Fibroblast of lung (primary cell): ENCODE measurements around the gene LCLAT1. TPM values are rescaled to one million over a fixed set of nuclear protein-coding genes. Genes with fewer than 3 reads are reported as not detected.
A peak's percentile ranks its signal among the peaks of the same experiment; 100 is the strongest.

Experiments used
- DNase-seq, 2 donors: peaks; one replicate each; pipeline versions ENCODE4 v3.0.0 to v3.0.0-alpha.2; 2010; ENCODE audit warnings: low read depth in 2 of 2
- H2AFZ ChIP-seq: 2 replicates; pipeline ENCODE4 v1.5.1; 2012; ENCODE audit warnings: low read length, control low read depth, inconsistent platforms
- H3K27ac ChIP-seq: 2 replicates; pipeline ENCODE4 v1.5.1; 2011; ENCODE audit warnings: low read length, control low read depth; ENCODE audit not compliant: insufficient read depth
- H3K27me3 ChIP-seq: 2 replicates; pipeline ENCODE4 v1.5.1; 2011; ENCODE audit warnings: mild to moderate bottlenecking, low read length; ENCODE audit not compliant: control insufficient read depth, insufficient read depth
- H3K36me3 ChIP-seq: 2 replicates; pipeline ENCODE4 v1.5.1; 2011; ENCODE audit warnings: low read length; ENCODE audit not compliant: control insufficient read depth, insufficient read depth
- H3K4me1 ChIP-seq: 2 replicates; pipeline ENCODE4 v1.5.1; 2011; ENCODE audit warnings: low read length; ENCODE audit not compliant: control insufficient read depth, insufficient read depth; ENCODE audit errors: extremely low read depth
- H3K4me2 ChIP-seq: 2 replicates; pipeline ENCODE4 v1.5.1; 2011; ENCODE audit warnings: low read length, control low read depth; ENCODE audit not compliant: insufficient read depth; ENCODE audit errors: extremely low read depth
- H3K4me3 ChIP-seq, 4 experiments: fragments of 200-600 bp in 1 of 4; sonication (generic) in 1 of 4; replicated peaks in 1 of 4; 2 replicates each; pipeline ENCODE4 v1.5.1; 2011 to 2016; ENCODE audit warnings: low read length in 4 of 4, low read depth in 3 of 4, mild to moderate bottlenecking in 3 of 4, control low read depth in 2 of 4, inconsistent platforms in 1 of 4, mixed read lengths in 1 of 4; ENCODE audit not compliant: insufficient read depth in 1 of 4; ENCODE audit errors: control extremely low read depth in 1 of 4
- H3K79me2 ChIP-seq: 2 replicates; pipeline ENCODE4 v1.5.1; 2012; ENCODE audit warnings: mild to moderate bottlenecking, low read length, inconsistent platforms; ENCODE audit not compliant: control insufficient read depth, insufficient read depth
- H3K9ac ChIP-seq: 2 replicates; pipeline ENCODE4 v1.5.1; 2011; ENCODE audit warnings: mild to moderate bottlenecking, low read length, control low read depth; ENCODE audit not compliant: insufficient read depth
- H3K9me3 ChIP-seq: 2 replicates; pipeline ENCODE4 v1.5.1; 2012; ENCODE audit warnings: low read depth, low read length; ENCODE audit not compliant: control insufficient read depth, insufficient read depth
- H4K20me1 ChIP-seq: 2 replicates; pipeline ENCODE4 v1.5.1; 2011; ENCODE audit warnings: low read length; ENCODE audit not compliant: control insufficient read depth, insufficient read depth; ENCODE audit errors: extremely low read depth
- CTCF ChIP-seq, 2 donors: IDR thresholded peaks in 1 of 2; conservative IDR thresholded peaks in 1 of 2; 1 replicate in 1 of 2; 2 replicates in 1 of 2; pipeline ENCODE4 v1.5.1; 2011 to 2012; ENCODE audit warnings: low read length in 2 of 2, control low read depth in 1 of 2, inconsistent platforms in 1 of 2, low read depth in 1 of 2, mild to moderate bottlenecking in 1 of 2
- EZH2 ChIP-seq: IDR thresholded peaks from 2 replicates; pipeline ENCODE4 v1.5.1; 2012; ENCODE audit warnings: low read length, control low read depth, mild to moderate bottlenecking; ENCODE audit errors: missing control alignments
- polyA plus RNA-seq, 2 donors: library from polyadenylated mRNA; depleted of rRNA in 1 of 2; stranded (reverse) in 1 of 2; unstranded in 1 of 2; fragments of >200 nt; gene quantifications; 2 replicates each; pipeline ENCODE4 v1.2.1, GENCODE V29; 2011 to 2012; ENCODE audit warnings: missing spikeins in 1 of 2
- total RNA-seq: library from RNA; depleted of rRNA; stranded (reverse); fragments of >200 nt; gene quantifications from 2 replicates; pipeline ENCODE4 v1.2.1, GENCODE V29; 2014

LCLAT1 gene
- total and polyA plus RNA-seq, 2 donors (not counting 1 experiment from before 2014, with no cell fraction given), result 43.3 to 45.9 TPM

GRCh38 chr2:30404319-30405259 is 42.5 kb upstream of the LCLAT1 start:
- TF ChIP-seq EZH2 (no peak), CTCF (conservative IDR thresholded peaks at IDR 0.05 in 1 of 2, IDR thresholded peaks at IDR 0.05 in 1 of 2; ENCODE audit: low read depth in 1 of 2, low read length in 2 of 2) (no peak)
- no peak overlapping the region for H3K4me3 ChIP-seq
- no peaks in the 10 kb centered on the region for H3K36me3 ChIP-seq
- no peak overlapping the region for H3K27ac ChIP-seq
- H3K79me2 ChIP-seq, result no peaks in the 10 kb centered on the region
- no peak overlapping the region for H3K4me2 ChIP-seq
- no peaks in the 10 kb centered on the region for H3K9me3 ChIP-seq
- peak; percentile 40 to 73 for DNase-seq
- peaks cover 21% of the 10 kb centered on the region for H3K4me1 ChIP-seq
- H2AFZ ChIP-seq, result no peak overlapping the region
- H3K9ac ChIP-seq, result no peak overlapping the region
- H4K20me1 ChIP-seq, result no peaks in the 10 kb centered on the region
- H3K27me3 ChIP-seq, result peaks cover 2% of the 10 kb centered on the region

- Histone ChIP-seq H3K36me3 (no peaks in the 10 kb centered on the region), H3K27me3 (peaks cover 2% of the 10 kb centered on the region), H3K4me1 (peaks cover 24% of the 10 kb centered on the region), H2AFZ (no peak overlapping the region), H3K27ac (no peak overlapping the region), H3K9me3 (no peaks in the 10 kb centered on the region), H3K9ac (no peak overlapping the region), H3K4me3 (no peak overlapping the region), H4K20me1 (no peaks in the 10 kb centered on the region), H3K4me2 (no peak overlapping the region), H3K79me2 (no peaks in the 10 kb centered on the region)
- TF ChIP-seq CTCF (conservative IDR thresholded peaks at IDR 0.05 in 1 of 2, IDR thresholded peaks at IDR 0.05 in 1 of 2; ENCODE audit: low read depth in 1 of 2, low read length in 2 of 2) (no peak), EZH2 (no peak)
- DNase-seq, result no peak
These were observed 41.8 kb upstream of the LCLAT1 start for GRCh38 chr2:30405260-30405605.

GRCh38 chr2:30406853-30407252 is 40.2 kb upstream of the LCLAT1 start:
- Histone ChIP-seq H3K9ac (no peak overlapping the region), H3K27me3 (no peaks in the 10 kb centered on the region), H3K4me1 (peaks cover 36% of the 10 kb centered on the region), H3K4me3 (no peak overlapping the region), H3K9me3 (no peaks in the 10 kb centered on the region), H3K27ac (no peak overlapping the region), H4K20me1 (no peaks in the 10 kb centered on the region), H3K36me3 (no peaks in the 10 kb centered on the region), H3K79me2 (no peaks in the 10 kb centered on the region), H3K4me2 (no peak overlapping the region), H2AFZ (no peak overlapping the region)
- no peak for TF ChIP-seq EZH2
- TF ChIP-seq CTCF (conservative IDR thresholded peaks at IDR 0.05 in 1 of 2, IDR thresholded peaks at IDR 0.05 in 1 of 2; ENCODE audit: low read depth in 1 of 2, low read length in 2 of 2), result no peak
- DNase-seq, result no peak
